ENCODE data around the gene EPS8.

The EPS8 gene

DNA sequence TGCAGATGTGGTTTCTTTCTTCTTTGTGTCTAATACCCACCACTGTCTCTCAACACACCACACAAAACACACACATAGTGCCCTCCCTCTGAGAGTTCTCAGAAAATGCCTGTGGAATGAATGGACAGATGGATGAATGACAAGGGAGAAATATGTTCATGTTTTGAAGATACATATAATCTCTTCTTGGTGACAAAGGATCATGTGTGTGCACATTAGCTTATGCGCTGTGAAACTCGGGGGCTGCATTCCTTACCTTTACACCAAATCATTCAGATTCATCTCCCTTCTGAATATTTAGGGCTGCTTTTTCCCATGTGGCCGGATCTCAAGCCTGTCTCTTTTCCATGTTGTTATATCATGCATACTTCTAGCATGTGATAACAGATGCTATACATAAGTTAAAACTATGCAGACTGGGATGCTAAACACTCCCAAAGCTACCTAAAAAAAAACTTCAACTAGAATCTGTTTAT, 111.4 kb downstream of the EPS8 start:
- no peak overlapping the region for H3K4me3 ChIP-seq (ENCODE audit: low read depth, low read length)
- TF ChIP-seq, protein P1, sequence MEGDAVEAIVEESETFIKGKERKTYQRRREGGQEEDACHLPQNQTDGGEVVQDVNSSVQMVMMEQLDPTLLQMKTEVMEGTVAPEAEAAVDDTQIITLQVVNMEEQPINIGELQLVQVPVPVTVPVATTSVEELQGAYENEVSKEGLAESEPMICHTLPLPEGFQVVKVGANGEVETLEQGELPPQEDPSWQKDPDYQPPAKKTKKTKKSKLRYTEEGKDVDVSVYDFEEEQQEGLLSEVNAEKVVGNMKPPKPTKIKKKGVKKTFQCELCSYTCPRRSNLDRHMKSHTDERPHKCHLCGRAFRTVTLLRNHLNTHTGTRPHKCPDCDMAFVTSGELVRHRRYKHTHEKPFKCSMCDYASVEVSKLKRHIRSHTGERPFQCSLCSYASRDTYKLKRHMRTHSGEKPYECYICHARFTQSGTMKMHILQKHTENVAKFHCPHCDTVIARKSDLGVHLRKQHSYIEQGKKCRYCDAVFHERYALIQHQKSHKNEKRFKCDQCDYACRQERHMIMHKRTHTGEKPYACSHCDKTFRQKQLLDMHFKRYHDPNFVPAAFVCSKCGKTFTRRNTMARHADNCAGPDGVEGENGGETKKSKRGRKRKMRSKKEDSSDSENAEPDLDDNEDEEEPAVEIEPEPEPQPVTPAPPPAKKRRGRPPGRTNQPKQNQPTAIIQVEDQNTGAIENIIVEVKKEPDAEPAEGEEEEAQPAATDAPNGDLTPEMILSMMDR (IDR thresholded peaks at IDR 0.05; ENCODE audit: borderline replicate concordance, insufficient read depth, low read depth, low read length) = no peak

- no peak overlapping the region for H3K4me3 ChIP-seq (ENCODE audit: low read depth, low read length)
- TF ChIP-seq, protein P1 (IDR thresholded peaks at IDR 0.05; ENCODE audit: borderline replicate concordance, insufficient read depth, low read depth, low read length) = no peak
These were observed 112.0 kb downstream of the EPS8 start for GRCh38 chr12:15677228-15677627.

- H3K4me3 ChIP-seq (ENCODE audit: low read depth, low read length) = no peak overlapping the region
- TF ChIP-seq, protein P1 (IDR thresholded peaks at IDR 0.05; ENCODE audit: borderline replicate concordance, insufficient read depth, low read depth, low read length) = no peak
These were observed 116.4 kb downstream of the EPS8 start for GRCh38 chr12:15672671-15673270.

GRCh38 chr12:15670756-15671155, 118.4 kb downstream of the EPS8 start:
- no peak overlapping the region for H3K4me3 ChIP-seq (ENCODE audit: low read depth, low read length)
- TF ChIP-seq, protein P1 (IDR thresholded peaks at IDR 0.05; ENCODE audit: borderline replicate concordance, insufficient read depth, low read depth, low read length) = no peak

- TF ChIP-seq, protein P1 (IDR thresholded peaks at IDR 0.05; ENCODE audit: borderline replicate concordance, insufficient read depth, low read depth, low read length) = no peak
These were observed 119.8 kb downstream of the EPS8 start for GRCh38 chr12:15669256-15669948.

DNA sequence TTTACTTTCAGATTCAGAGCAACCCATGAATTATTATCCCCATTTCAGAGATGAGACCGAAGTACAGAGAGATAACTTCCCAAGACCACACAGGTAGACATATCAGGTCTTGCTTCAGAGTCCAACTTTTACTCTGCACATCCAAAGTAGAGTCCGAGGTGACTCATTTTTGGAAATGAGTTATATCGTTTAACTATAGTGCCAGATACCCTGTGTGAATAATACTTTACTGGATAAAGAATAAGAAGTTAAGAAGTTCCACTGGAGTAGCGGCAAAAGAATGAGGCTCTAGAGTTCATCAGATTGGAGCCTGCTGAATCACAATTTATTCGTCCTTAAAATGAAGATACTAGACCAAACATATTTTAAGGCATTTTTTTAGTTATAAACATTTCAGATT, 124.7 kb downstream of the EPS8 start:
- H3K4me3 ChIP-seq (ENCODE audit: low read depth, low read length) = no peak overlapping the region
- TF ChIP-seq, protein P1 (IDR thresholded peaks at IDR 0.05; ENCODE audit: borderline replicate concordance, insufficient read depth, low read depth, low read length) = no peak

More at GRCh38 chr12:15669256-15669948, 119.8 kb downstream of the EPS8 start:
- H3K4me3 ChIP-seq (ENCODE audit: low read depth, low read length) = no peak overlapping the region

Measured in GM12875 (cell line).